HepG2 (cell line): ENCODE measurements around the gene SLAMF9.

Source experiments
- ARNT ChIP-seq: fragments of 450-650 bp; IDR thresholded peaks from 2 replicates; pipeline ENCODE4 v1.6.1; 2017
- CTCF ChIP-seq: sonication (generic); formaldehyde crosslinking; IDR thresholded peaks from 2 replicates; pipeline ENCODE4 v1.5.0; 2020; ENCODE audit warnings: mild to moderate bottlenecking, missing genetic modification reagents, moderate library complexity
- ETV5 ChIP-seq: IDR thresholded peaks from 2 replicates; pipeline ENCODE4 v1.6.1; 2018; ENCODE audit warnings: missing biosample characterization, missing genetic modification reagents, inconsistent platforms, borderline replicate concordance
- FOSL1 ChIP-seq: sonication (generic); formaldehyde crosslinking; IDR thresholded peaks from 2 replicates; pipeline ENCODE4 v1.9.0; 2021; ENCODE audit warnings: missing genetic modification reagents, borderline replicate concordance
- FUBP1 ChIP-seq: sonication (generic); formaldehyde crosslinking; IDR thresholded peaks from 2 replicates; pipeline ENCODE4 v1.5.1; 2020; ENCODE audit warnings: missing genetic modification reagents, mild to moderate bottlenecking, borderline replicate concordance
- IRX3 ChIP-seq: sonication (generic); formaldehyde crosslinking; IDR thresholded peaks from 2 replicates; pipeline ENCODE4 v1.8.1; 2023; ENCODE audit warnings: mild to moderate bottlenecking, low read depth, missing genetic modification reagents, borderline replicate concordance
- REST ChIP-seq, 2 experiments: IDR thresholded peaks; 2 replicates each; pipeline ENCODE4 v1.6.1; 2011 to 2012; ENCODE audit warnings: low read length in 2 of 2, borderline replicate concordance in 1 of 2, low read depth in 1 of 2, mild to moderate bottlenecking in 1 of 2, moderate library complexity in 1 of 2
- TIGD3 ChIP-seq: sonication (generic); formaldehyde crosslinking; IDR thresholded peaks from 2 replicates; pipeline ENCODE4 v1.5.1; 2020; ENCODE audit warnings: mild to moderate bottlenecking, missing genetic modification reagents, borderline replicate concordance
- USF2 ChIP-seq, 2 experiments: sonication (generic) in 1 of 2; formaldehyde crosslinking in 1 of 2; IDR thresholded peaks; 2 replicates each; pipeline versions ENCODE4 v1.5.1 to v1.6.1; 2011 to 2020; ENCODE audit warnings: borderline replicate concordance in 1 of 2, low read depth in 1 of 2, low read length in 1 of 2, mild to moderate bottlenecking in 1 of 2, missing genetic modification reagents in 1 of 2, moderate library complexity in 1 of 2
- ZNF124 ChIP-seq: sonication (generic); formaldehyde crosslinking; IDR thresholded peaks from 2 replicates; pipeline ENCODE4 v1.4.0; 2020; ENCODE audit warnings: missing genetic modification reagents
- ZNF777 ChIP-seq: sonication (generic); formaldehyde crosslinking; IDR thresholded peaks from 2 replicates; pipeline ENCODE4 v1.4.0; 2020; ENCODE audit warnings: missing genetic modification reagents

- TF ChIP-seq CTCF (CRISPR knock-in tag) (no peak), REST (IDR thresholded peaks at IDR 0.05; ENCODE audit: borderline replicate concordance in 1 of 2, low read depth in 1 of 2, low read length in 2 of 2) (no peak), ZNF124 (CRISPR knock-in tag) (no peak), FOSL1 (CRISPR knock-in tag) (no peak), ZNF777 (CRISPR knock-in tag) (no peak), TIGD3 (CRISPR knock-in tag) (no peak), IRX3 (CRISPR knock-in tag) (no peak), FUBP1 (no peak), ARNT (no peak), USF2 (IDR thresholded peaks at IDR 0.05; ENCODE audit: low read depth, low read length) (no peak), USF2 (CRISPR knock-in tag; IDR thresholded peaks at IDR 0.05; ENCODE audit: borderline replicate concordance) (no peak), ETV5 (no peak)
Measured at GRCh38 chr1:159938905-159939677, 14.9 kb downstream of the SLAMF9 start.
